ENCODE results near the gene PLA2G2A. TPM values are rescaled to one million over a fixed set of nuclear protein-coding genes. Genes with fewer than 3 reads are reported as not detected.
"Not testable (repeated sequence)": the region's sequence is repeated elsewhere in the genome, so short reads cannot be mapped to it uniquely, and the experiment has no call there.

The PLA2G2A gene, protein sequence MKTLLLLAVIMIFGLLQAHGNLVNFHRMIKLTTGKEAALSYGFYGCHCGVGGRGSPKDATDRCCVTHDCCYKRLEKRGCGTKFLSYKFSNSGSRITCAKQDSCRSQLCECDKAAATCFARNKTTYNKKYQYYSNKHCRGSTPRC
- polyA plus RNA-seq (2012; ENCODE audit: missing spikeins) = not detected

DNA sequence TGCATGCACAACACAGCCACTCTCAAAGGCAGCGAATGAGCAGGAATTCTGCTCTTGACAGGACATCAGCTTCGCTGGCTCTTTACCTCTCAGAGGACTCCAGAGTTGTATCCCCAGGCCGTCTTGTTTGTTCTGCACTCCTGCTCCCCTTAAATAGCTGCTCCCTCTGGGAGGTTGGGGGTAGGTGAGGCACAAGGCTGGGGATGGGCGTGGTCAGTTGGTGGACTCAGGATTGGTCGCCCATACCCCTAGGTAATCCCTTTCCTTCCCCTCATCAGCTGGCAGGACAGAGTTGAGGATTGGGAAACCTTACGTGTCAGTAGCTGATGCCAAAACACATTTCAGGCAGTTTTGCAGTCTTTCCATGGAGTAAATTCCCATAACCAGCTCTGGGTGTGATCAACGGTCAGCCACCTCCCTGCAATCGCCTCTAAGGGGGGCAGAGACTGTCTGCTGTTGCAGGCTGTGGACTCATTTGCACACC, at the start of gene PLA2G2A:
TSS of gene PLA2G2A (minus strand) at position 125 of the 484 bp plus-strand sequence. CDS start 845 bp downstream, outside the sequence.
- FAIRE-seq = no peak
- no peak for TF ChIP-seq POLR2A (IDR thresholded peaks at IDR 0.05; ENCODE audit: low read depth, low read length)
- no peak for TF ChIP-seq POLR2AphosphoS5 (IDR thresholded peaks at IDR 0.05; ENCODE audit: low read depth, low read length)
- no peak for TF ChIP-seq TAF1 (IDR thresholded peaks at IDR 0.05; ENCODE audit: borderline replicate concordance, low read depth, low read length)

DNA sequence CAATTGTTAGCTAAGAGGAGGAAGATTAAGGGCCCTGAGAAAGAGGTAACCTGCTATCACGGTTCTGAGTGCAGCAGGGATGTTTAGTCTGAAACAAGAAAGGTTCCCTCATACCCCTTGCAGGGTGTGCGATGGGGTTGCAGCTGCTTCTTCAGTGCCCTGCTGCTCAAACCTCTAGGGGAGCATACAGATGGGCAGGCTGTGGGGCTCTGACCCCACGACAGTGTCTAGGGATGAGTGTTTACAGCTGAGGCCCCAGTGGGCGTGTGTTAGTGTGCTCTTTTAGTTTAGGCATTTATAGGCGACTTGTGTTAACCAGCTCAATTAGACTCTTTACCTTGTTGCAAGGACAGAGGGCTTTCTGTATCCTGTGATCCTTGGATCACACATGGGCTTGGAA, 49.3 kb upstream of the PLA2G2A start:
- no peak for DNase-seq (ENCODE audit: insufficient read length)
- no peak for FAIRE-seq
- TF ChIP-seq POLR2AphosphoS5 (IDR thresholded peaks at IDR 0.05; ENCODE audit: low read depth, low read length) (no peak), TAF1 (IDR thresholded peaks at IDR 0.05; ENCODE audit: borderline replicate concordance, low read depth, low read length) (no peak), POLR2A (IDR thresholded peaks at IDR 0.05; ENCODE audit: low read depth, low read length) (no peak)

More for the DNA sequence above, at the start of gene PLA2G2A:
- DNase-seq (ENCODE audit: insufficient read length) = no peak

DNA sequence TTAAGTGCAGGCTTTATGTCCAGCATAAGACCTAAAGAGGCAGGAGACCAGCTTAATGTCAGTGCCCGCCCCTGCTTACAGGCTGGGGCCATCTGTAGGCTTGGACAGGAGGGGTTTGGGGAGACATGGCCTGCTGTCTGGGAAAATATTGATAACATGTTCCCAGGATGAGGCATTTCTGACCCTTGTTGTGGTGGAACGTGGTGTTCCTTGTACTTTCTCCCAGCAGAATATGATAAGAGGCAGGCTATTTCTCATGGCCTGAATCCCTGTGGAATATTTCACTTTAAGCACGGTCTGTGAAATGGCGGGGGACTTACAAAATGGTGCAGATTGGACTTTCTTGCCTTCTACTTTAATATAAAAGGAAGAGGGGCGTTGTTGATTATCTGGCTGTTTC, 48.7 kb upstream of the PLA2G2A start:
- FAIRE-seq (no peak), DNase-seq (ENCODE audit: insufficient read length) (no peak)
- TF ChIP-seq TAF1 (IDR thresholded peaks at IDR 0.05; ENCODE audit: borderline replicate concordance, low read depth, low read length) = no peak
- TF ChIP-seq POLR2A (IDR thresholded peaks at IDR 0.05; ENCODE audit: low read depth, low read length) = no peak
- no peak for TF ChIP-seq POLR2AphosphoS5 (IDR thresholded peaks at IDR 0.05; ENCODE audit: low read depth, low read length)

DNA sequence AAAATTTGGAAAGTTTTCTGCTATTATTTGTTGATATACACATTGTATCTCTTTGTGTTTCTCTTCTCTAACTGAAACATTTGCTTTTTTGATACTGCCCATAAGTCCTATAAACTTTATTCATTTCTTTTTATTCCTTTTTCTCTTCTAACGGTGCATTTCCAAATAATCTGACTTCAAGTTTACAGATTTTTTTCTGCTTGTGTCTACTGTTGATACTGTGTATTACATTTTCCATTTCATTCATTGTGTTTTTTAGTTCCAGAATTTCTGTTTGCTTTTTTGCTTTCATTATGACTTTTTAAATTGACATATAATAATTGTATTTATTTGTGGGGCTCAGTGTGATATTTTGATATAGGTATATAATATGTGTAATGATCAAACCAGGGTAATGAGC, 38.3 kb upstream of the PLA2G2A start:
- DNase-seq (ENCODE audit: insufficient read length) (no peak), FAIRE-seq (no peak)
- TF ChIP-seq POLR2A (IDR thresholded peaks at IDR 0.05; ENCODE audit: low read depth, low read length) (no peak), POLR2AphosphoS5 (IDR thresholded peaks at IDR 0.05; ENCODE audit: low read depth, low read length) (no peak), TAF1 (IDR thresholded peaks at IDR 0.05; ENCODE audit: borderline replicate concordance, low read depth, low read length) (no peak)

DNA sequence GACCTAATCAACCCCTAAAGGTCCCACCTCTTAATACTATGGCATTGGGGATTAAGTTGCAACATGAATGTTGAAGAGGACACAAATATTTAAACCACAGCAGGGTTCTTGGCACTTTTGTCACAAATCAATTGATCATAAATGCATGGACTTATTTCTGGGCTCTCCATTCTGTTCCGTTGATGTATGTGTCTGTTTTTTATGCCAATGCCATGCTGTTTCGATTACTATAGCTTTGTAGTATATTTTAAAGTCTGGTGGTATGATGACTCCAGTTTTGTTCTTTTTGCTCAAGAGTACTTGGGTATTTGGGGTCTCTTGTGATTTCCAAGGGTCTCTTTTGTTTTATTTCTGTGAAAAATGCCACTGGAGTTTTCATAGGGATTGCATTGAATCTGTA, 34.7 kb upstream of the PLA2G2A start:
- no peak for FAIRE-seq
- TF ChIP-seq POLR2A (IDR thresholded peaks at IDR 0.05; ENCODE audit: low read depth, low read length) (no peak), TAF1 (IDR thresholded peaks at IDR 0.05; ENCODE audit: borderline replicate concordance, low read depth, low read length) (no peak), POLR2AphosphoS5 (IDR thresholded peaks at IDR 0.05; ENCODE audit: low read depth, low read length) (no peak)
- DNase-seq (ENCODE audit: insufficient read length) = no peak

DNA sequence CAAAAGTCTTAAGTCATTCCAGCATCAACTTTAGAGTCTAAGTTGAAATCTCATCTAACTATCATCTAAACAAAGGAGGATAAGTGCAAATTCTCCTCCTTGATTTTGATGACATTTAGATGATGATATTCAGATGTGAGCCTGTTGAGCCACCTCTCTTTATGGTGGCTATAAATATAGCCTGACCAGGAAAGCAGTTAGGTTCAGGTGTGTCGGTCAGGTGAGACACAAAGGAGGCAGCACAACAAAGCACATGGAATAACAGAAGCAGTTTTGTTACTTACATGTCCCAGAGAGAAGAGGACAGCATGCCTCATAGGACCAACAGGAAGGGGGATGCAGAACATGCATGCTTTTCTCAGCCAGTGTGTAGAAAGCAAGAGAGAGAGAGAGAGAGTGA, 30.6 kb upstream of the PLA2G2A start:
- DNase-seq (ENCODE audit: insufficient read length) (no peak), FAIRE-seq (no peak)
- no peak for TF ChIP-seq POLR2A (IDR thresholded peaks at IDR 0.05; ENCODE audit: low read depth, low read length)

DNA sequence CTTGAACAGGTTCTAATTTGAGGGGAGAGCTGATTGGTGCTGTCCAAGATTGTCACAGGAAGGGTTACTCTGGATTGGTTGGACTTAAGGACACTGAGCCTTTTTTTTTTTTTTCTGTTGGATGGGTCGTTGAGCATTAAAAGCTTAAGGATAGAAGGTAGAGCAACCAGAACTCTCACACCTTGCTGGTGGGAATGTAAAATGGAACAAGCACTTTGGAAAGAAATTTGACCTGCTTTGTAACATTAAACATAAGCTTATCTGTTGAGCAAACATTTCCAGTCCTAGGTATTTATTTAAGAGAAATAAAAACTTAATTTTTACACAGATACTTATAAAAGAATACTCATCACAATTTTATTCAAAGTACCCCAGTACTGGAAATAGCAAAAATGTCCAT, 29.8 kb upstream of the PLA2G2A start:
- TF ChIP-seq POLR2A (IDR thresholded peaks at IDR 0.05; ENCODE audit: low read depth, low read length) (no peak), POLR2AphosphoS5 (IDR thresholded peaks at IDR 0.05; ENCODE audit: low read depth, low read length) (no peak), TAF1 (IDR thresholded peaks at IDR 0.05; ENCODE audit: borderline replicate concordance, low read depth, low read length) (no peak)
- no peak for DNase-seq (ENCODE audit: insufficient read length)
- no peak for FAIRE-seq

DNA sequence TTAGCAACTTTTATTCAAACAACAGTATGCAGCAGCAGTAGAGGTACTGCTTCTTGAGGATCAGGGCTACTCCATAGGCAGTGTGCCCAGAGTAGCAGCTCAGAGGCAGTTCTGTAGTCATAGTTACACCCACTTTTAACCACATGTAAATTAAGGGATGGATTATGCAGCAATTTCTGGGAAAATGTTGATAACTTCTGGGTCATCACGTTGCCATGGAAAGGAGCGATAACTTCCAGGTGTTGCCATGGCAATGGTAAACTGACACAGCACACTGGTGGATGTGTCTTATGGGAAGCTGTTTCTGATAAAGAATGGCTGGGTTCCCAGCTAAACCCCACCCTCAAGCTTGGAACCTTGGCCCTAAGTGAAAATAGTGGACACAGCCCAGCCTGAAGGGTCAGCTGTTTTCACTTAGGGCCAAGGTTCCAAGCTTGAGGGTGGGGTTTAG, 29.0 kb upstream of the PLA2G2A start:
- no peak for FAIRE-seq
- no peak for DNase-seq (ENCODE audit: insufficient read length)
- TF ChIP-seq POLR2A (IDR thresholded peaks at IDR 0.05; ENCODE audit: low read depth, low read length) = no peak
- TF ChIP-seq TAF1 (IDR thresholded peaks at IDR 0.05; ENCODE audit: borderline replicate concordance, low read depth, low read length) = no peak

DNA sequence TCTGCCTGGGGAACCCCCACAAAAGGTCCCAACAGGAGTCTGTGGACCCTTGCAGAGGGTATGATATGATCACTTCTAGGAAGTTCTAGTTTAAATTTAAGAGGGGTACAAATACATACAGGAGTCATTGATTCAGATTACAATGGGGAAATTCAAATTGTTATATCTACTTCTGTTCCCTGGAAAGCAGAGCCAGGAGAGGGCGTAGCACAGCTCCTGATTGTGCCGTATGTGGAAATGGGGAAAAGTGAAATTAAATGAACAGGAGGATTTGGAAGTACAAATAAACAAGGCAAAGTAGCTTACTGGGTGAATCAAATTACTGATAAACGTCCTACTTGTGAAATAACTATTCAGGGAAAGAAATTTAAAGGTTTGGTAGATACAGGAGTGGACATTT, 19.4 kb upstream of the PLA2G2A start:
- DNase-seq (ENCODE audit: insufficient read length); FAIRE-seq: not testable (repeated sequence)

DNA sequence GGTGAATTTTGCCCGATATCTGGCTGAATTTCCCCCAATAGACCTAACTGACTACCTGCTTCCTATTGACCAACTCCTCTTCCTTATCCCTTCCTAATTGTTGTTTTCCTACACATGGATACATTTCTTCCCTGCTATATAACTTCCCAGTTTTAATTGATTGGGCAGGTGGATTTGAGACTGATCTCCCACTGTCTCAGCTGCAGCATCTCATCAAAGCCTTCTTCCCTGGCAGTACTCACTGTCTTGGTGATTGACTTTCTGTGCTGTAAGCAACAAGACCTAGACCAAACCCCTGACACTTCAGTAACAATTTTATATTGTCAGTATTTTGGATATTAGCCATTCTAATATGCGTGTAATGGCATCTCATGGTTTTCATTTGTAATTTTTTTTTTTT, 11.3 kb upstream of the PLA2G2A start:
- DNase-seq (ENCODE audit: insufficient read length) (no peak), FAIRE-seq (no peak)
- TF ChIP-seq TAF1 (IDR thresholded peaks at IDR 0.05; ENCODE audit: borderline replicate concordance, low read depth, low read length) = no peak
- no peak for TF ChIP-seq POLR2AphosphoS5 (IDR thresholded peaks at IDR 0.05; ENCODE audit: low read depth, low read length)
- TF ChIP-seq POLR2A (IDR thresholded peaks at IDR 0.05; ENCODE audit: low read depth, low read length) = no peak

DNA sequence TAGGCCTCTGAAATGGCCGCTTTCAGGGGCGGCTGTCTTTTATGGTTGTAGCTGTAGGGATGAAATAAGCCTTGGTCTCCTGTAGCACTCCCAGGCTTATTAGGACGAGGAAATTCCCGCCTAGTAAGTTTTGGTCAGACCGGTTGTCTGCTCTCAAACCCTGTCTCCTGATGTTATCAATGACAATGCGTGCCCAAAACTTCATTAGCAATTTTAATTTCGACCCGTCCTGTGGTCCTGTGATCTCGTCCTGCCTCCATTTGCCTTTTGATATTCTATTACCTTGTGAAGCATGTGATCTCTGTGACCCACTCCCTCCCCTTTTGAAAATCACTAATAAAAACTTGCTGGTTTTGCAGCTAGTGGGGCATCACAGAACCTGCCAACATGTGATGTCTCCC, 10.8 kb upstream of the PLA2G2A start:
- not testable (repeated sequence) for FAIRE-seq; DNase-seq (ENCODE audit: insufficient read length)

DNA sequence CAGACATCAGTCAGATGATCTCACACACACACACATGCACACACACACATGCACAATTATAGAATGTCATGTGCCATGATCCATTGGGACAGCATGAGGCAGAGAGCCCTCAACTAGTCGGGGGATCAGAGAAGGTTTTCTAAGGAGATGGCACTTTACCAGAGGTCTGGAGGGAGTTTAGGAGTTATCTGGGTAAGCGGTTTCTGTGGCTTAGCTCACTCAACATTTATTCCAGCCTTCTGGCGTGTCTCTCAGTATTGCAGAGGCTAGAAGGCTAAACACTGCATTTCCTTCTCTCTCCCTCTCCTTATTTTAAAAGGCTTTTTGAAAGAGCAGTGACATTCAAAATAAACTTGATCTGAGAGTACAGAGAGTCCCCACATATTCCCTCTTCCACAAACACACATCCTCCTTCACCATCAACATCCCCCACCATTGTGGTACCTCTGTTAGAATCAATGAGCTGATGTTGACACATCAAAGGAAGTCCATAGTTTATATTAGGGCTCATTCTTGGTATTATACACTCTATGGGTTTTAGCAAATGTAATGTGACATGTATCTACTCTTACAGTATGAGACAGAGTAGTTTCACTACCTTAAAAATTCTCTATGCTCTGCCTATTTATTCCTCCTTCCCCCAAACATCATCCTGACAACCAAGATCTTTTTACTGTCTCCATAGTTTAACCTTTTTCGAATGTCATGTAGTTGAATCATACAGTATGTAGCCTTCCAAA, 9.0 kb upstream of the PLA2G2A start:
- TF ChIP-seq TAF1 (IDR thresholded peaks at IDR 0.05; ENCODE audit: borderline replicate concordance, low read depth, low read length) (no peak), POLR2AphosphoS5 (IDR thresholded peaks at IDR 0.05; ENCODE audit: low read depth, low read length) (no peak), POLR2A (IDR thresholded peaks at IDR 0.05; ENCODE audit: low read depth, low read length) (no peak)
- FAIRE-seq (no peak), DNase-seq (ENCODE audit: insufficient read length) (no peak)

All from GM12892 (cell line).